Liver (tissue), 3 donors: ENCODE measurements around the gene FAM32A.

Experiments used
- GABPA ChIP-seq, 2 donors: IDR thresholded peaks in 1 of 2; conservative IDR thresholded peaks in 1 of 2; 2 replicates each; pipeline ENCODE4 v1.6.1; 2016; ENCODE audit warnings: antibody characterized with exemption in 2 of 2, mild to moderate bottlenecking in 1 of 2, moderate library complexity in 1 of 2
- JUND ChIP-seq, 2 donors: IDR thresholded peaks; 2 replicates each; pipeline ENCODE4 v1.6.1; 2016; ENCODE audit warnings: antibody characterized with exemption in 2 of 2
- RAD21 ChIP-seq, 2 donors: IDR thresholded peaks; 2 replicates each; pipeline ENCODE4 v1.6.1; 2016; ENCODE audit warnings: antibody characterized with exemption in 2 of 2, mild to moderate bottlenecking in 2 of 2
- TF ChIP-seq, protein P1 (sequence below): fragments of 150-350 bp; IDR thresholded peaks from 2 replicates; pipeline ENCODE4 v1.5.1; 2017; ENCODE audit warnings: improper control_type of control experiment, low read depth, low read length; ENCODE audit not compliant: missing input control
- donor health status: healthy.
- donor health status: healthy.

DNA sequence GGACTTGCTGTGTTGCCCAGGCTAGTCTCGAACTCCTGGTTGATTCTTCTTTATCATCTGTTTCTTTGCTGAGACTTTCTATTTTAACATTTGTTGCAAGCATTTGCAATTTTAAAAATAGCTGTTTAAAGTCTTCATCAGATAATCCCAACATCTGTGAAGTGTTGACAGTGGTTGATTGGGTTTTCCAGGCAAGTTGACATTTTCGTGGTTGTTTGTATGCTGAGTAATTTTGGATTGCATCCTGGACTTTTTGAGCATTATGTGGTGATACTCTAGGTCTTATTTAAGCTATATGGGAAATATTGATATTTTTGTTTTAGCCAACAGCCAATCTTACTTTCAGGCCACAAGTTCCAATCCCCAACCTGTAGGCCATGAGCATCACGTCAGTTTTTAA, 37.6 kb downstream of the FAM32A start:
- TF ChIP-seq RAD21 (IDR thresholded peaks at IDR 0.05) (no peak), GABPA (IDR thresholded peaks at IDR 0.05 in 1 of 2, conservative IDR thresholded peaks at IDR 0.05 in 1 of 2) (no peak), JUND (IDR thresholded peaks at IDR 0.05) (no peak)
- TF ChIP-seq, protein P1, sequence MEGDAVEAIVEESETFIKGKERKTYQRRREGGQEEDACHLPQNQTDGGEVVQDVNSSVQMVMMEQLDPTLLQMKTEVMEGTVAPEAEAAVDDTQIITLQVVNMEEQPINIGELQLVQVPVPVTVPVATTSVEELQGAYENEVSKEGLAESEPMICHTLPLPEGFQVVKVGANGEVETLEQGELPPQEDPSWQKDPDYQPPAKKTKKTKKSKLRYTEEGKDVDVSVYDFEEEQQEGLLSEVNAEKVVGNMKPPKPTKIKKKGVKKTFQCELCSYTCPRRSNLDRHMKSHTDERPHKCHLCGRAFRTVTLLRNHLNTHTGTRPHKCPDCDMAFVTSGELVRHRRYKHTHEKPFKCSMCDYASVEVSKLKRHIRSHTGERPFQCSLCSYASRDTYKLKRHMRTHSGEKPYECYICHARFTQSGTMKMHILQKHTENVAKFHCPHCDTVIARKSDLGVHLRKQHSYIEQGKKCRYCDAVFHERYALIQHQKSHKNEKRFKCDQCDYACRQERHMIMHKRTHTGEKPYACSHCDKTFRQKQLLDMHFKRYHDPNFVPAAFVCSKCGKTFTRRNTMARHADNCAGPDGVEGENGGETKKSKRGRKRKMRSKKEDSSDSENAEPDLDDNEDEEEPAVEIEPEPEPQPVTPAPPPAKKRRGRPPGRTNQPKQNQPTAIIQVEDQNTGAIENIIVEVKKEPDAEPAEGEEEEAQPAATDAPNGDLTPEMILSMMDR: no peak
